Peyer's patch (tissue), 4 donors: Measurements from ENCODE around the gene RPS15A. TPM values are rescaled to one million over a fixed set of nuclear protein-coding genes. Genes with fewer than 3 reads are reported as not detected.

Source experiments
- DNase-seq, 3 donors: peaks; one replicate each; pipeline ENCODE4 v3.0.0-alpha.2; 2017 to 2019
- H3K27ac ChIP-seq, 4 donors: fragments of 200-600 bp; sonication (generic); one replicate each; pipeline ENCODE4 v1.5.1; 2016 to 2019
- H3K27me3 ChIP-seq, 2 donors: fragments of 200-600 bp; sonication (generic); one replicate each; pipeline ENCODE4 v1.5.1; 2019
- H3K36me3 ChIP-seq, 3 donors: fragments of 200-600 bp; sonication (generic); one replicate each; pipeline ENCODE4 v1.5.1; 2016 to 2019
- H3K4me1 ChIP-seq, 4 donors: fragments of 200-600 bp; sonication (generic); one replicate each; pipeline ENCODE4 v1.5.1; 2016 to 2019
- H3K4me3 ChIP-seq, 4 donors: fragments of 200-600 bp; sonication (generic); 1 replicate in 3 of 4; 2 replicates in 1 of 4; pipeline ENCODE4 v1.5.1; 2016 to 2019; ENCODE audit warnings: mild to moderate bottlenecking in 1 of 4
- H3K9me3 ChIP-seq, 4 donors: fragments of 200-600 bp; sonication (generic); one replicate each; pipeline ENCODE4 v1.5.1; 2016 to 2019; ENCODE audit warnings: mild to moderate bottlenecking in 1 of 4
- CTCF ChIP-seq, 6 experiments: fragments of 450-650 bp in 4 of 6; fragments of 200-600 bp in 2 of 6; sonication (generic) in 1 of 6; IDR thresholded peaks; one replicate each; pipeline ENCODE4 v1.5.1; 2017 to 2019; ENCODE audit warnings: antibody characterized with exemption in 6 of 6, mild to moderate bottlenecking in 3 of 6, moderate library complexity in 1 of 6
- POLR2A ChIP-seq, 2 donors: fragments of 450-650 bp; IDR thresholded peaks; one replicate each; pipeline ENCODE4 v1.5.1; 2017; ENCODE audit warnings: antibody characterized with exemption in 2 of 2, mild to moderate bottlenecking in 2 of 2, moderate library complexity in 2 of 2
- total RNA-seq, 4 donors: library from RNA; depleted of rRNA; stranded (reverse); fragments of >200 nt; gene quantifications; one replicate each; pipeline ENCODE4 v1.1.0, GENCODE V29; 2016

RPS15A gene
- total RNA-seq, 4 donors from 2014 or later = 361 to 943 (median 495) TPM

DNA sequence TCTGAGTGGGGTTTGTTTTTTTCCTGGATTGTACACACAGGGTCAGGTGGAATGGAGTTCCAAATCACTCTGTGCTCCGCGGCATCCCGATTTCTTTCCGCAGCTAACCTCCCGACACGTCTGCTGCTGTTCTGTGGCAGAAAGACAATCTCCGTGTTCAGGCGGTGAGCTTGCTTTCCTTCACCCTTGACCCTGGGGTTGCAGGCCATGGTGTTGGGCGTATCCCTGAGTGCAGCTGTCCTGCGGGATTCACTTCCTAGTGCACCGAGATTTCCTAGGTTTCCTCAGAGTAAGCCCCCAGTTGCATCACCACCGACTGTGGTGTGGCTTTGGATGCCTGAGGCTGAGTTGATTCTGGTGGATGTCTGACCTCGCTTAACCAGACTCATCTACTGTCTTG is 19.0 kb upstream of the RPS15A start:
- Histone ChIP-seq H3K4me3 (no peak overlapping the region), H3K4me1 (no peaks in the 10 kb centered on the region), H3K27ac (no peak overlapping the region), H3K27me3 (no peaks in the 10 kb centered on the region), H3K36me3 (peaks cover 0 to 66% (median 0%) of the 10 kb centered on the region in 3 donors), H3K9me3 (no peaks in the 10 kb centered on the region)
- no peak for TF ChIP-seq CTCF (IDR thresholded peaks at IDR 0.05)
- no peak for TF ChIP-seq POLR2A (IDR thresholded peaks at IDR 0.05)
- DNase-seq = no peak

DNA sequence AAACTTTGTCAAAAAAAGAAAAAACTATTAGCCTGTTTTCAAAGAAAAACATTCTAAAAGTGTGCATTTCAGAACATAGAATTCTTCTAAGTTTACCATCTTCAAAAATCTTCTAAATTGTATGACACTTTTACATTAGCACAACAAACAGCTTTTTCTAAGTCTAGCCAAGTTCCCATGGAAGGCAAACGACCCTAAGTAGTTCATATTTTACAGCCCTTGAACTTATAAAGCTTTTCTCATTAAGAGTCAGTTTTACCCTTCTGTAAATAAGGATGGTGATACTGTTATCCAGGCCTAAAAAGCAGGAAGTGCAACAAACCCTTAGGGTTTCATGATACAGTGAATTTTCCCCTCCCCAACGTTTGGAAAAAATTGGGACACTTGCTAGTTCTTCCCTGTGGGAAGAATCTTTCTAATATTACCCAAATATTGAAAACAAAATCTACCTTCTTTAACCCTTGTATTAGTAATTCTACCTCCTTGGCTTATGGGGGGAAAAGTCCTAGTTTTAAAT is 15.2 kb upstream of the RPS15A start:
- no peak for DNase-seq
- no peak for TF ChIP-seq POLR2A (IDR thresholded peaks at IDR 0.05)
- Histone ChIP-seq H3K27me3 (no peaks in the 10 kb centered on the region), H3K4me3 (no peak overlapping the region), H3K9me3 (no peaks in the 10 kb centered on the region), H3K36me3 (peaks cover 0 to 40% (median 0%) of the 10 kb centered on the region in 3 donors), H3K4me1 (peaks cover 0 to 8% (median 1%) of the 10 kb centered on the region in 4 donors), H3K27ac (no peak overlapping the region)

- TF ChIP-seq CTCF (IDR thresholded peaks at IDR 0.05) (no peak), POLR2A (IDR thresholded peaks at IDR 0.05) (no peak)
- H3K4me1 ChIP-seq = peaks cover 0 to 16% (median 5%) of the 10 kb centered on the region in 4 donors
- no peaks in the 10 kb centered on the region for H3K9me3 ChIP-seq
- H3K4me3 ChIP-seq = no peak overlapping the region
- peaks cover 0 to 32% (median 0%) of the 10 kb centered on the region in 3 donors for H3K36me3 ChIP-seq
- DNase-seq = no peak
- no peak overlapping the region for H3K27ac ChIP-seq
- no peaks in the 10 kb centered on the region for H3K27me3 ChIP-seq
Observed at GRCh38 chr16:18804540-18804939, 14.4 kb upstream of the RPS15A start.

DNA sequence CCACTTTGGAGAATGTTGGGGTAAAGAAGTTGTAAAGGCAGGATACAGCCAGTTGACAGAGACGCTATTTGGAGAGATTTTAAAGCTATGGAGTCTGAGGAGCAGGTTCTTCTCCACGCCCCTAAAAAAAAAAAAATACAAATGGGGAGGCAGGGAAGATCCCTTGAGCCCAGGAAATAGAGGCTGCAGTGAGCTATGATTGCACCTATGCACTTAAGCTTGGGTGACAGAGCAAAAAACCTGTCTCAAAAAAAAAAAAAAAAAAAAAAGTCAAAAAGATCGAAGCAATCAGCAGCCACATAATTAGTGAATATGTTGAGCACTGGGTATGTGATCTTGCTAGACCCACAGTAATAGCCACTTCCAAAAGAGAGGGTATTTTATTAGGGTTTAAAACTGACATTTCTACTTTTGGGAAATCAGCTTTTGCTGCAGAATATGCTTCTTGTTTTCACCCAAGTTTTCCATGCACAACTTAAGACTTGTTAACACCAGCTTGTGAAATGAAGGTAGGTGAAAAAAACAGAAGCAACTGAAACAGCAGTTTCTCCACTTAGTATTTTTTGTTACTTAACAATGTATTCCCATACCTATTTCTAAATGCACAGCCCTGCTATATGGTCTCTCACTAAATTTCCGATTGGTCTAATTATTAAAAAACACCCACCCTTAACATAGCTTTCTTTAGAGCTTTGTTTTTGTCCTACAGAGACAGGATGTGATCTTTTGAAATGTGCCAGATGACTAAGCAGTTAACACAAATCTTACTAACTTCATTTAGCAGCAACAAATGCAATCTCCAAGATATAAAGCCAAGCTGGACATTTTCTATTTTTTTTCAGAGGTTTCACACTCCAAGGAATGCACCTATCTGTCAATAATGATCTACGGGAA is 13.7 kb upstream of the RPS15A start:
- no peaks in the 10 kb centered on the region for H3K9me3 ChIP-seq
- no peak for TF ChIP-seq CTCF (IDR thresholded peaks at IDR 0.05)
- TF ChIP-seq POLR2A (IDR thresholded peaks at IDR 0.05) = no peak
- H3K36me3 ChIP-seq = peaks cover 0 to 25% (median 0%) of the 10 kb centered on the region in 3 donors
- no peak overlapping the region for H3K27ac ChIP-seq
- no peak for DNase-seq
- H3K27me3 ChIP-seq = no peaks in the 10 kb centered on the region
- no peak overlapping the region for H3K4me3 ChIP-seq
- H3K4me1 ChIP-seq = peaks cover 0 to 22% (median 5%) of the 10 kb centered on the region in 4 donors

DNA sequence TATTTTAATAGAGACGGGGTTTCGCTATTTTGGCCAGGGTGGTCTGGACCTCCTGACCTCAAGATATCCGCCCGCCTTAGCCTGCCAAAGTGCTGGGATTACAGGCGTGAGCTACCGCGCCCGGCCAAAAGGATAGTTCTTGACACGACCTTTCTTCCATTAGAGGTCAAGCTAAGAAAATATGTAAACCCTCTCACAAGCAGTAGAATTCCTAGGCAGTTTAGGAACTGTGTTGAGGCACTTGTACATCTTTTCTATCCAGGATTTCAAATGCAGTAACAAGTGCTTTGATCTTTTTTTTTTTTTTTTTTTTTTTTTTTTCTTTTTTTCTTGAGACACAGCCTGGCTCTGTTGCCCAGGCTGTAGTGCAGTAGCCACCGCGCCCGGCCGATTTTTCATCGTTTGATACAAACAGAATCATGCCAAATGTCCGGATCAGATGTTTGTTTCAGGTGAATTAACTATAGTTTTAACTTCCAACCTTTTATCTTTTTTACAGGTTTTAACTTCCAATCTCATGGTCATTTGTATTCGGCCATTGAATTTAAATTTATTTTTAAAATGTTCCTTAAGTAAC is 12.7 kb upstream of the RPS15A start:
- Histone ChIP-seq H3K27me3 (no peaks in the 10 kb centered on the region), H3K4me3 (no peak overlapping the region), H3K4me1 (peaks cover 0 to 27% (median 5%) of the 10 kb centered on the region in 4 donors), H3K36me3 (peaks cover 0 to 17% (median 0%) of the 10 kb centered on the region in 3 donors), H3K9me3 (no peaks in the 10 kb centered on the region), H3K27ac (no peak overlapping the region)
- no peak for DNase-seq
- TF ChIP-seq CTCF (IDR thresholded peaks at IDR 0.05) (no peak), POLR2A (IDR thresholded peaks at IDR 0.05) (no peak)
